ENCODE measurements around the gene SPTBN4. TPM values are rescaled to one million over a fixed set of nuclear protein-coding genes. Genes with fewer than 3 reads are reported as not detected.
A peak's percentile ranks its signal among the peaks of the same experiment; 100 is the strongest.
"Not testable (repeated sequence)": the region's sequence is repeated elsewhere in the genome, so short reads cannot be mapped to it uniquely, and the experiment has no call there.

The SPTBN4 gene
- total RNA-seq, 1 donor from 2014 or later, result 1.3 TPM

GRCh38 chr19:40502647-40503319 lies 36.0 kb downstream of the SPTBN4 start:
- no peak for DNase-seq (ENCODE audit: low read depth)

- no peak for DNase-seq (ENCODE audit: low read depth)
Measured at GRCh38 chr19:40503320-40503695, 36.5 kb downstream of the SPTBN4 start.

- no peak for DNase-seq (ENCODE audit: low read depth)
Measured at GRCh38 chr19:40506099-40506498, 39.3 kb downstream of the SPTBN4 start.

- no peak for DNase-seq (ENCODE audit: low read depth)
Measured at GRCh38 chr19:40507892-40508291, 41.1 kb downstream of the SPTBN4 start.

GRCh38 chr19:40508739-40509260 lies 42.0 kb downstream of the SPTBN4 start:
- no peak for DNase-seq (ENCODE audit: low read depth)

GRCh38 chr19:40510526-40511115 lies 43.8 kb downstream of the SPTBN4 start:
- DNase-seq (ENCODE audit: low read depth), result no peak

- DNase-seq (ENCODE audit: low read depth), result no peak
Measured at GRCh38 chr19:40511487-40511886, 44.7 kb downstream of the SPTBN4 start.

GRCh38 chr19:40512110-40512472 lies 45.3 kb downstream of the SPTBN4 start:
- DNase-seq (ENCODE audit: low read depth), result no peak

- DNase-seq (ENCODE audit: low read depth), result no peak
Measured at GRCh38 chr19:40512473-40513344, 45.9 kb downstream of the SPTBN4 start.

GRCh38 chr19:40513345-40513678 lies 46.5 kb downstream of the SPTBN4 start:
- DNase-seq (ENCODE audit: low read depth), result no peak

- DNase-seq (ENCODE audit: low read depth), result no peak
Measured at GRCh38 chr19:40513741-40514315, 47.0 kb downstream of the SPTBN4 start.

- no peak for DNase-seq (ENCODE audit: low read depth)
Measured at GRCh38 chr19:40517248-40517647, 50.4 kb downstream of the SPTBN4 start.

GRCh38 chr19:40519352-40520322 lies 52.8 kb downstream of the SPTBN4 start:
- no peak for DNase-seq (ENCODE audit: low read depth)

GRCh38 chr19:40521276-40521675 lies 54.5 kb downstream of the SPTBN4 start:
- DNase-seq (ENCODE audit: low read depth), result no peak

GRCh38 chr19:40521900-40522299 lies 55.1 kb downstream of the SPTBN4 start:
- DNase-seq (ENCODE audit: low read depth), result not testable (repeated sequence)

GRCh38 chr19:40523322-40524047 lies 56.7 kb downstream of the SPTBN4 start:
- peak; percentile 53 for DNase-seq (ENCODE audit: low read depth)

- DNase-seq (ENCODE audit: low read depth), result no peak
Measured at GRCh38 chr19:40524133-40524549, 57.3 kb downstream of the SPTBN4 start.

- DNase-seq (ENCODE audit: low read depth), result no peak
Measured at GRCh38 chr19:40524655-40525054, 57.9 kb downstream of the SPTBN4 start.

- DNase-seq (ENCODE audit: low read depth), result no peak
Measured at GRCh38 chr19:40525234-40526051, 58.6 kb downstream of the SPTBN4 start.

Measured in myocyte (in vitro differentiated cells).